Prostate gland (tissue), 2 donors: ENCODE data around the gene CUX1.

Experiments used
- POLR2AphosphoS5 ChIP-seq: sonication (generic); formaldehyde crosslinking; IDR thresholded peaks from one replicate; pipeline ENCODE4 v1.6.1; 2017; ENCODE audit warnings: antibody characterized with exemption
- TF ChIP-seq, protein P1 (sequence below), 4 experiments: fragments of 200-600 bp in 2 of 4; fragments of 450-650 bp in 2 of 4; sonication (generic) in 2 of 4; IDR thresholded peaks; 1 replicate in 3 of 4; 2 replicates in 1 of 4; pipeline ENCODE4 v1.5.1; 2016 to 2019; ENCODE audit warnings: antibody characterized with exemption in 4 of 4, mild to moderate bottlenecking in 2 of 4, moderate library complexity in 2 of 4

DNA sequence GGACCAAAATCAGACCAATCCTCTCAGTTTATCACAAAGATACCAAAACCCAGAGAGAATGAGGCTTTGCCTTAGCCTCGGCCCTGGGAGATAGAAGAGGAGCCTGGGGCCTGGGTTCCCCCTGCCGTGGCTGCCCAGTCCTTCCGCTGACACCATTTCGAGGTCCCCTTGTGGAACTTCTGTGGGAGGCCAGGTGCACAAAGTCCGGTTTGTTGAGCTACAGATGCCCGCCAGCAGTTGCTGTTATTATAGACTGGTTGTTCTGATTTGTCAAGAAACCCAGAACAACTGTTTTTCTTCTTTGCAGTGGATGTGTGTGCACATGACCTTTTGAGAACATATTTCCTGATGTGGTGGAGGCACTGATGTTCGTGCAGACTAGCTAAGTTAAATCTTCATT is 47.6 kb downstream of the CUX1 start:
- no peak for TF ChIP-seq POLR2AphosphoS5
- TF ChIP-seq, protein P1, sequence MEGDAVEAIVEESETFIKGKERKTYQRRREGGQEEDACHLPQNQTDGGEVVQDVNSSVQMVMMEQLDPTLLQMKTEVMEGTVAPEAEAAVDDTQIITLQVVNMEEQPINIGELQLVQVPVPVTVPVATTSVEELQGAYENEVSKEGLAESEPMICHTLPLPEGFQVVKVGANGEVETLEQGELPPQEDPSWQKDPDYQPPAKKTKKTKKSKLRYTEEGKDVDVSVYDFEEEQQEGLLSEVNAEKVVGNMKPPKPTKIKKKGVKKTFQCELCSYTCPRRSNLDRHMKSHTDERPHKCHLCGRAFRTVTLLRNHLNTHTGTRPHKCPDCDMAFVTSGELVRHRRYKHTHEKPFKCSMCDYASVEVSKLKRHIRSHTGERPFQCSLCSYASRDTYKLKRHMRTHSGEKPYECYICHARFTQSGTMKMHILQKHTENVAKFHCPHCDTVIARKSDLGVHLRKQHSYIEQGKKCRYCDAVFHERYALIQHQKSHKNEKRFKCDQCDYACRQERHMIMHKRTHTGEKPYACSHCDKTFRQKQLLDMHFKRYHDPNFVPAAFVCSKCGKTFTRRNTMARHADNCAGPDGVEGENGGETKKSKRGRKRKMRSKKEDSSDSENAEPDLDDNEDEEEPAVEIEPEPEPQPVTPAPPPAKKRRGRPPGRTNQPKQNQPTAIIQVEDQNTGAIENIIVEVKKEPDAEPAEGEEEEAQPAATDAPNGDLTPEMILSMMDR (IDR thresholded peaks at IDR 0.05) = no peak
